Endothelial cell of umbilical vein (primary cell): ENCODE measurements around the gene GSDME.

ENCODE experiments used
- CTCF ChIP-seq, 2 donors: IDR thresholded peaks; 1 replicate in 1 of 2; 2 replicates in 1 of 2; pipeline ENCODE4 v1.5.1; 2011; ENCODE audit warnings: low read length in 2 of 2, mild to moderate bottlenecking in 2 of 2, moderate library complexity in 2 of 2, control low read depth in 1 of 2, inconsistent platforms in 1 of 2, low read depth in 1 of 2; ENCODE audit not compliant: insufficient read depth in 1 of 2; ENCODE audit errors: extremely low read depth in 1 of 2
- POLR2A ChIP-seq: IDR thresholded peaks from 2 replicates; pipeline ENCODE4 v1.6.1; 2012; ENCODE audit warnings: low read depth, mild to moderate bottlenecking, control low read depth, low read length

GRCh38 chr7:24741679-24742505 lies 15.4 kb downstream of the GSDME start:
- TF ChIP-seq POLR2A: no peak
- no peak for TF ChIP-seq CTCF (IDR thresholded peaks at IDR 0.05; ENCODE audit: extremely low read depth in 1 of 2, insufficient read depth in 1 of 2, low read depth in 1 of 2, low read length in 2 of 2)
